Activated T-cell treated with anti-CD3 and anti-CD28 coated beads for 24 hours (primary cell): ENCODE measurements around the gene NHEJ1.

Experiments used
- DNase-seq: peaks from one replicate; pipeline ENCODE4 v3.0.0-alpha.2; 2020; ENCODE audit warnings: low read depth

Gene NHEJ1

GRCh38 chr2:219182331-219183150 is 21.9 kb upstream of the NHEJ1 start:
- no peak for DNase-seq

DNA sequence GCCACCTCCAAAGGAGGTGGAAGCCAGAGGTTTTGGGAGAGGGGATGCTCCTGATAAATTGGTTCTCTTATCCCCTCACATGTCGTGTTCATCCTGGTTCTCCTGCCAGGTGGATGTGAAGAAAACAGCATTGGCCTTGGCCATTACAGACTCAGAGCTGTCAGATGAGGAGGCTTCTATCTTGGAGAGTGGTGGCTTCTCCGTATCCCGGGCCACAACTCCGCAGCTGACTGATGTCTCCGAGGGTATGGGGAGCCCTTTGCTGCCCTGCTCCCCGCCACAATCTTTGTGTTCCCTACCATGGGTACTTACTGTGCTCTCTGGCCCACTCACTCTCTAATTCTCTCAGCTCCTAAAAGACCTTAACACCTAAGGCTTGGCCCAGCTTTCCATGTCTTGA is 20.9 kb upstream of the NHEJ1 start:
- no peak for DNase-seq

DNA sequence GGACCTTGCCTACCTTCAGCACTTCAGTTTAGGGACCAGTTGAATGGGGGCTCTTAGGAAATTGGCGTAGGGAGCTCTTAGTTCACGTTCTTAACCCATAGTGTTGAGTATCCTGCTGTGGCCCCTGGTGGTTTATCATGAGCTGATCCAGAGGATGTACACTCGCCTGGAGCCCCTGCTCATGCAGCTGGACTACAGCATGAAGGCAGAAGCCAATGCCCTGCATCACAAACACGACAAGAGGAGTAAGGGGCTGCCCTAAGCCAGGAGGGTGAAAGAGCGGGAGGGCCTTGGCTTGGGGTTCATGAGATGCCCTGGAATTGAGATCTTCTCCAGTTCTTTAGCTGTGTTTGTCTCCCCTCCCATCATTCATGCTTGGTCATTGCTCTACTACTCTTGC is 20.3 kb upstream of the NHEJ1 start:
- DNase-seq: no peak

- no peak for DNase-seq
These were observed 19.2 kb upstream of the NHEJ1 start for GRCh38 chr2:219179601-219180465.

- DNase-seq: peak; percentile 27
These were observed 18.0 kb upstream of the NHEJ1 start for GRCh38 chr2:219178377-219179175.

DNA sequence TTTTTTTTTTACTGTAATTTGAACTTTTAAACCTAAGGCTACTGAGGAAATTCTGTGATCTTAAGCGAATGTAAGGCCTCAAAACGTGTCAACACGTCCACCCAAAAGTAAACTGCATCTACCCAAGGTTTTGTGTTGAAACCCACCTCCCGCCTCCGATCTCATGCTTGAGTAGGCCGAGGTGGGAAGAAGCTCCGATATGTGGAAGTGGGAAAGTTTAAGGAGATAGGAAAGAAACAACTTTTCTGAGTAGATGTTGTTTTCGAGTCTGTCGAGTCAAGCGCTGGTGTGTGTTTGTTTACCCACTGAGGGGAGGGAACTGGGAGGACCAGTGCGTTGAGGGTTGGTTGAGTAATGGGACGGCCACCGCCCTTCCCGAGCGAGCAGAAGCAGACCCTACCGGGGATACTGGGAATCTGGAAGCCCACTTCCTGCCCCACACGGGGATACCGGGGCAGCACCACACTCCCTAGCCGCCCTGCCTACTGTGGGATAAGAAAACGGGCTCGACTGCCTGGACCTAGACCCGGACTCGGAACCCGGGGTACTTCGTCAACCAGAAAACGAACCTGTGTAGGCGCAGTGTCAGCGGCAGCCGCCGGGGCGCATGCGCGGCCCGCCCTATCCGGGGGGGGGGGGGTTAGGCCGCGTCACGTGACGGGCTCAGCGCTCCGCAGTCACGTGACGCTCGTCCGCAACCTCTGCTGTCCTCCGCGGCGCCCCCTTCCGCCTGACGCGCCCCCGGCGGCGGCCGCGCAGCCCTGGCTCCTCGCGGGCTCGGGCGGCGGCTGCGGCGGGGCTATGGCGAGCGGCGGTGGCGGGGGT is 17.1 kb upstream of the NHEJ1 start, which contains the start of gene RETREG2:
Gene RETREG2, plus strand, starts transcription at position 724 of the 825 bp plus-strand sequence. Its CDS starts 78 bp downstream, at position 802.
- peak; percentile 70 for DNase-seq

GRCh38 chr2:219176818-219177551 is 16.4 kb upstream of the NHEJ1 start, which contains the start of gene CNPPD1:
Gene CNPPD1, minus strand, starts transcription at chr2:219176925. Its CDS starts 97 bp downstream, at chr2:219176828.
- DNase-seq: peak; percentile 80

GRCh38 chr2:219175928-219176817 is 15.6 kb upstream of the NHEJ1 start:
- peak; percentile 12 for DNase-seq

GRCh38 chr2:219175486-219175885 is 14.9 kb upstream of the NHEJ1 start:
- no peak for DNase-seq

DNA sequence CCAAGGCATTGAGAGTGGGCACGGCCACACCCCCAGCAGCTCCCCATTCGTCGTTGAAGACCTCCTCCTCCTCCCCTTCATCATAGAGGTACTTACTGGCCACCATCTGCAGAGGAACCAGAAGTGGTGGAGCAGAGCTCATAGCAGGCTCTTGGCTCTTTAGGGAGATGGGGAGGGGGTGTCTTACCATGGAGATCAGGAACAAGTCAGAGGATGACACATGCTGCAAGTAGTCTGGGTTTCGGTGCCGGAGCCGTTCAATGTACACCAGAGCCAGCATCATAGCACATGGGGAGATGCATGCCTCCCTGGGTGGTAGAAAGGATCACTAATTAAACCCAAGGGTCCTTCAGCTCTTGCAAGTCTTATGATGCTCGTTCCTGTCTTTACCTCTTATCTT is 14.2 kb upstream of the NHEJ1 start:
- DNase-seq: no peak

DNA sequence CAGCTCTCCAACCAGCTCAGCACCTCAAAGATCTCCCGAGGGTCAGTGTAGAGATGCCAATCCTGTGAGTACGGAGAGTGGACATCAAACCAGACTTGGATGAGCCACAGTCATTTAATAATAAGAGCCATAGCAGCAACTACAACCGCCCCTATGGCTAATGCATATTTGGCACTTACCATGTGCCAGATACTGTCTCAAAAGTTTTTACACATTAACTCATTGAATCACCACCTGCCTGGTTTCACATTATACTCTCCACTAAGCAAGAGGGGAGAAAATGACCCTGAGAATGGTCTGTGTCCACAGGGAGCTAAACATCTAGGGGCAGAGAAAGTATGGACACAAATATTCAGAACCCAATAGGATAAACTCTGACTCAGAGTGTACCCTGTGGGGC is 13.5 kb upstream of the NHEJ1 start:
- no peak for DNase-seq

DNA sequence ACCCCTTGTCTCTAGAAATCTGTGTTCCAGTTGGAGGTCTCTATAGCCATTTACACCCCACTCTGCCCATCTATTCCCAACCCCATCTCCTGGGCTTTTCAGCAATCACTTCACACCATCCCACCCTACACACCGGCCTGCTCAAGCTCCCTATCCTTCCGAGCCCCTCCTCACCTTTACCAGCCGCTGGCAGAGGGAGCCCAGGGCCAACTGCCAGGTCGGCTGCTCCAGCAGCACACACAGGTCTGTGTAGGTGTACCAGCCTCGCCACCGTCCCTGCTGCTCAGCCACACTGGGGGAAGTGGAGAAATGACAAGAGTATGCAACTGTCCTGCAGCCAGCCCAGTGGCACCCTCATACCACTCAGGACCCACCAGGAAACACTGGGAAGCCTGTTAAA is 12.6 kb upstream of the NHEJ1 start:
- DNase-seq: no peak

- no peak for DNase-seq
These were observed 11.9 kb upstream of the NHEJ1 start for GRCh38 chr2:219172231-219173154.

DNA sequence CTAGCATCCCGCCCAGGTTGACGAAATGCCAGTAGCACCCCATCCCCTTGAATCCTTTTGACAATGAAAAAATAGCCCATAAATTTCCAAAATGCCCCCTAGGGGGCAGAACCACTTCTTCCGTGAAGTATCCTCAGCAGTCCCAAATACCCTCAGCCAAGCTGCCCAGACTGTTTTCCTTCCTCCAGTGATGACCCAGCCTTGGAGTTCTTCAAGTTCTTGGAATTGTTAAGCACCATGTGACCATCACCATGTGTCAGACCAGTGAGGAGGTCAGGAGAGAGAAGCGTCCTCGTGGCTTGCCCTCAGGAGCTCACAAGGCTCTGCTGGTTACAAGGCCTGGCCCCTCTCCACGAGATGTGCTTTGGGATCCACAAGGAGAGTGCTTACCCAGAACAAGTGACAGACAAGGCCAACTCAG is 10.6 kb upstream of the NHEJ1 start:
- no peak for DNase-seq

GRCh38 chr2:219169930-219170654 is 9.5 kb upstream of the NHEJ1 start, which contains the start of gene SLC23A3:
Gene SLC23A3, minus strand, starts transcription at chr2:219170029. Its CDS starts 45 bp downstream, at chr2:219169984.
- DNase-seq: no peak

DNA sequence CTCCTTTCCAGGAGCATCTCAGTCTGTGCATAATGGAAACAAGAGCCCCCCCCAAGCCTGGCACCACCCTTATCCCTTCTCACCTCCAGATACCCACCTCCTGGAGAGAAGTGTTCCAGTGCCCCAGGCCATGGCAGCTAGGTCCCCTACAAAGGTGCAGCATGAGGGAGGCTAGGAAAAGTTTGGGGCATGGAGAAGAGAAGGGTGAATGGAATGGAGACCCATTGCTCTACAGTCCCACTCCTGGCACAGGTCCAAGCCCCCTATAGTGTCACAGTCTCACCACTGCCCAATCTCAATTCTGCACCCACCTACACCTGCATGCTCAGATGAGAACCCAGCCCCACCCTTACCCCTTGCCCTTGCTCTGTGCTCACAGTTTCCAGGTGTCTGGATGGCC is 8.3 kb upstream of the NHEJ1 start:
- DNase-seq: no peak

DNA sequence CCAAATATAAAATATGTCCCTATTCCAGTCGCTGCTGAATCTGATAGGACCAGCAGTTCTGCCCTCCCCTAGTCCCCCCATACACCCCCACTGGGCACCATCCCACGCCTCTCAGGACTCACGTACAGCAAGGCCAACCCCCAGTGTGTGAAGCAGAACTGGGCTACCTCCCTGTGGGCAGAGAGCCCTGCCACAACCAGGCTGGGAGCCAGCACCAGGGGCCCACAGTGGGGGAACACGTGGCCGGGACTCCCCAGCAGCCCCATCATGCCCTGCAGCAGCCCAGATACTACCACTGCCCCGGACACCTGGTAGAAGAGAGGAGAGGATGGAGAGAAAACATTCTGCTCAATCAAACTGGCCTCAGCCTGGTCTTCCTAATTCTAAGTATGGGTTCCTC is 7.9 kb upstream of the NHEJ1 start:
- no peak for DNase-seq
